H1 (cell line): ENCODE measurements around the gene HERC4. TPM values are rescaled to one million over a fixed set of nuclear protein-coding genes. Genes with fewer than 3 reads are reported as not detected.

Experiments used
- JUN ChIP-seq: IDR thresholded peaks from 2 replicates; pipeline ENCODE4 v1.6.1; 2011; ENCODE audit warnings: low read depth, mild to moderate bottlenecking, improper control_type of control experiment, low read length
- MAFK ChIP-seq: IDR thresholded peaks from 2 replicates; pipeline ENCODE4 v1.6.1; 2012; ENCODE audit warnings: low read depth, mild to moderate bottlenecking, improper control_type of control experiment, low read length
- RAD21 ChIP-seq, 2 experiments: IDR thresholded peaks in 1 of 2; conservative IDR thresholded peaks in 1 of 2; 2 replicates each; pipeline ENCODE4 v1.6.1; 2011; ENCODE audit warnings: low read depth in 2 of 2, low read length in 2 of 2, improper control_type of control experiment in 1 of 2, inconsistent platforms in 1 of 2, mild to moderate bottlenecking in 1 of 2, moderate library complexity in 1 of 2
- ZNF274 ChIP-seq: IDR thresholded peaks from 2 replicates; pipeline ENCODE4 v1.7.0; 2012; ENCODE audit warnings: low read length, borderline replicate concordance; ENCODE audit errors: extremely low read depth
- polyA plus RNA-seq, 7 experiments: library from polyadenylated mRNA; depleted of rRNA in 3 of 7; stranded (reverse) in 5 of 7; unstranded in 2 of 7; fragments of >200 nt in 5 of 7; fragments of 200-250 nt in 2 of 7; gene quantifications; 1 replicate in 5 of 7; 2 replicates in 1 of 7; 4 replicates in 1 of 7; pipeline versions ENCODE4 v1.2.1 to v1.2.3, GENCODE V29; 2011 to 2013; ENCODE audit warnings: missing spikeins in 2 of 7, mixed read lengths in 2 of 7
- total RNA-seq: library from RNA; stranded (reverse); fragmentation: NEBNext Ultra II Directional; extraction: Animal tissue kit (Norgen Biotek cat#: 25700); gene quantifications from 2 replicates; pipeline ENCODE4 v1.2.1, GENCODE V29; 2021

The HERC4 gene
- total and polyA plus RNA-seq, 2 of the 8 experiments (the other 6 are each of a cell fraction or from before 2014, with no cell fraction given): 7.5 to 44.0 TPM

GRCh38 chr10:68067029-68067428 is 8.1 kb downstream of the HERC4 start (continued):
- TF ChIP-seq MAFK: no peak
- no peak for TF ChIP-seq RAD21 (IDR thresholded peaks at IDR 0.05 in 1 of 2, conservative IDR thresholded peaks at IDR 0.05 in 1 of 2; ENCODE audit: low read depth in 2 of 2, low read length in 2 of 2)
- no peak for TF ChIP-seq ZNF274
- no peak for TF ChIP-seq JUN
- TF ChIP-seq, all 59 proteins: peak for 0
